WI38 (cell line): Measurements from ENCODE around the gene CBARP.

Experiments used
- H3K4me3 ChIP-seq: 2 replicates; pipeline ENCODE4 v1.5.1; 2011; ENCODE audit warnings: low read depth, mild to moderate bottlenecking, control low read depth, low read length
- TF ChIP-seq, protein P1 (sequence below): IDR thresholded peaks from 2 replicates; pipeline ENCODE4 v1.5.1; 2012; ENCODE audit warnings: low read depth, mild to moderate bottlenecking, control low read depth, low read length

Gene CBARP

GRCh38 chr19:1256646-1257474 lies 19.1 kb upstream of the CBARP start:
- H3K4me3 ChIP-seq = no peak overlapping the region
- TF ChIP-seq, protein P1, sequence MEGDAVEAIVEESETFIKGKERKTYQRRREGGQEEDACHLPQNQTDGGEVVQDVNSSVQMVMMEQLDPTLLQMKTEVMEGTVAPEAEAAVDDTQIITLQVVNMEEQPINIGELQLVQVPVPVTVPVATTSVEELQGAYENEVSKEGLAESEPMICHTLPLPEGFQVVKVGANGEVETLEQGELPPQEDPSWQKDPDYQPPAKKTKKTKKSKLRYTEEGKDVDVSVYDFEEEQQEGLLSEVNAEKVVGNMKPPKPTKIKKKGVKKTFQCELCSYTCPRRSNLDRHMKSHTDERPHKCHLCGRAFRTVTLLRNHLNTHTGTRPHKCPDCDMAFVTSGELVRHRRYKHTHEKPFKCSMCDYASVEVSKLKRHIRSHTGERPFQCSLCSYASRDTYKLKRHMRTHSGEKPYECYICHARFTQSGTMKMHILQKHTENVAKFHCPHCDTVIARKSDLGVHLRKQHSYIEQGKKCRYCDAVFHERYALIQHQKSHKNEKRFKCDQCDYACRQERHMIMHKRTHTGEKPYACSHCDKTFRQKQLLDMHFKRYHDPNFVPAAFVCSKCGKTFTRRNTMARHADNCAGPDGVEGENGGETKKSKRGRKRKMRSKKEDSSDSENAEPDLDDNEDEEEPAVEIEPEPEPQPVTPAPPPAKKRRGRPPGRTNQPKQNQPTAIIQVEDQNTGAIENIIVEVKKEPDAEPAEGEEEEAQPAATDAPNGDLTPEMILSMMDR = no peak

DNA sequence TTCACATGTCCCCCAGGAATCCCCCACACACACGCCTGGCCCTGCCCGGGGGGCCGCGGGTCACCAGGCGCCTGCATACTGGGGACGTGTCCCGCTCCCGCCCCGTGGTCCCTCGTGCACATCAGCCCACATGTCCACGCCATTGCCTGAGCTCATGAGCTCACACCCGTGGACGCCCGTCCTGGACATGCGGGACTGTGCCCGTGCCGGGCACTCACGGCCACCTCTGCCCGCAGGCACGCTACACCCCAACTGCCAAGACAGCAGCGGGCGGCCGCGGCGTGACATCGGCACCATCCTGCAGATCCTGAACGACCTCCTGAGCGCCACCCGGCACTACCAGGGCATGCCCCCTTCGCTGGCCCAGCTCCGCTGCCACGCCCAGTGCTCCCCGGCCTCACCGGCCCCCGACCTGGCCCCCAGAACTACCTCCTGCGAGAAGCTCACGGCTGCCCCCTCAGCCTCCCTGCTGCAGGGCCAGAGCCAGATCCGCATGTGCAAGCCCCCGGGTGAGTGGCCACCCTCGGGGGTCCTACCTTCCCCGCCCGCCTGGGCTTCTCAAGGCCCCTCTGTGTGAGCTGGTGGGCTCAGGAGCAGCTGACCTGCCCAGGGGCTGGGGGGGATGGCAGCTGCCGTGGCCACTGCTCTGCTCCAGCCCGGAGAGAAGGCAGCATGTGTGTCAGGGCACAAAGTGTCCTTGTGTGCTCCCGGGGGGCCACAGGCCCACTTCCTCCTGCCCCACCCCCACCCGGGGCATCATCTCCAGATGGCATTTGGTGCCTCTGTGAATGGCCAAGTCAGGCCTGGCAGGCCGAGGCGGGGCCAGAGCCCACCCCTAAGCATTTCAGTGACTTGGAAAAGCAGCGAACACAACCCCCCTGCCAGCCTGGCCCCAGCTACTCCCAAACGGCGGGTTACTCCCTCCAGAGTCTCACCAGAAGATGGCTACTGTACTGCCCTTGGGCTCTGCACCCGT lies 17.7 kb upstream of the CBARP start:
- no peak overlapping the region for H3K4me3 ChIP-seq
- TF ChIP-seq, protein P1 = no peak

DNA sequence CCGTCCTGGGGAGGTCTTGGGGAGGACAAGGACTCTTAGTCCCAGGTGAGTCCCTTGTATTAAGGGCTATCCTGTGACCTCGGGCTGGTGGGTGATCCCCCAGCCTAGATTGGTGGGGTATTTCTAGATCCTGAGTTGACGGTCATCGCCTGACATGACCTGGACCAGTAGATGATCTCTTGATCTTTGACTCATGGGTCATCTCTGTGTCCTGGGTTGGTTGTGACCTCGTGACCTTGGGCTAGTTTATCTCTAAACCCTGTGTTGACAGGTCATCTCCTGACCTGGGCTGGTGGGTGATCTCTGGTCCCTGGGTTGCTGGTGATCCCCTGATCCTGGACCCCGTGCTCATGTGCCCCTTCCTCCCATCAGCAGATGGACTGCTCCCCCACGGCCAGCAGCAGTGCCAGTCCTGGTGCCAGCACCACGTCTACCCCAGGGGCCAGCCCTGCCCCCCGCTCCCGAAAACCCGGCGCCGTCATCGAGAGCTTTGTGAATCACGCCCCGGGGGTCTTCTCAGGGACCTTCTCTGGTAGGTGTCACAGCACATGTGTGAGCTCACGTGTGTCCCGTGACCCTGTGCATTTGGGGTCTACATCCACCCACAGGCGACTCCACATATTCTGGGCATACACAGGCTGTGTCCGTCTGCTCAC lies 16.9 kb upstream of the CBARP start:
- no peak overlapping the region for H3K4me3 ChIP-seq

DNA sequence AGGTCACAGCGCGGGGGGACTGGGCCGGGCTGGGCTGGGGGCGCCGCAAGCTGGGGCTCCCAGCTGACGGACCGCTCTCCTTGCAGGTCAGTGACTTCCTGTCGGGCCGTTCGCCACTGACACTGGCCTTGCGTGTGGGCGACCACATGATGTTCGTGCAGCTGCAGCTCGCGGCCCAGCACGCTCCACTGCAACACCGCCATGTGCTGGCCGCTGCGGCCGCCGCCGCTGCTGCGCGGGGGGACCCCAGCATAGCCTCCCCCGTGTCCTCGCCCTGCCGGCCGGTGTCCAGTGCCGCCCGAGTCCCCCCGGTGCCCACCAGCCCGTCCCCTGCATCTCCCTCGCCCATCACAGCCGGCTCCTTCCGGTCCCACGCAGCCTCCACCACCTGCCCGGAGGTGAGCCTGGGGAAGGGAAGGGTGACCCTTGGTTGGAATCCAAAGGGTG lies 16.3 kb upstream of the CBARP start:
- TF ChIP-seq, protein P1 = no peak
- peak overlapping the region; percentile 89 for H3K4me3 ChIP-seq

More for the DNA sequence above, 16.9 kb upstream of the CBARP start:
- TF ChIP-seq, protein P1 = no peak

DNA sequence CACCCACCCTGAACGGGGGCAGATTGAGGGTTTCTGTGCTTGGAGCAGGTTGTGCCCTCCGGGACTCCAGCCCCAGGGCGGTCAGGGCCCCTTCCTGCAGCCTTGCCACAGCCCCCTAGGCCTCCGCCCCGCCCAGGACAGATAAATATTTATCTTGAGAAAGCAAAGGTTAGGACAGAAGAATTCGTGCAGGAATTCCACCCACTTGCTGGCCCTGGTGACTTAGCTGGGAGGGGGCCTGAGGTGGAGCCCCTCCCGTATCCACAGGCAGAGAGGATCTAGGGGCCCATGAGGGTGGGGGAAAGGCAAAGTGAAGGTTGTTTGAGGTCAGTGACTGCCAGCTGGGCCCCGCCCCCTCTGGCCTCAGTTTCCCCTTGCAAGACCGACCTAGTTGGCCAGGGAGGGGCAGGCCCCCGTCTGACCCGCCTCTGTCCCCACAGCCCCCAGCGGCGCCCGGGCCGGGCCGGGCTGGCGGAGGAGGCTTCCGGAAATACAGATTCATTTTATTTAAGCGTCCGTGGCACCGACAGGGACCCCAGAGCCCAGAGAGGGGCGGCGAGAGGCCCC lies 15.8 kb upstream of the CBARP start:
- TF ChIP-seq, protein P1 = no peak
- peak overlapping the region; percentile 89 for H3K4me3 ChIP-seq

DNA sequence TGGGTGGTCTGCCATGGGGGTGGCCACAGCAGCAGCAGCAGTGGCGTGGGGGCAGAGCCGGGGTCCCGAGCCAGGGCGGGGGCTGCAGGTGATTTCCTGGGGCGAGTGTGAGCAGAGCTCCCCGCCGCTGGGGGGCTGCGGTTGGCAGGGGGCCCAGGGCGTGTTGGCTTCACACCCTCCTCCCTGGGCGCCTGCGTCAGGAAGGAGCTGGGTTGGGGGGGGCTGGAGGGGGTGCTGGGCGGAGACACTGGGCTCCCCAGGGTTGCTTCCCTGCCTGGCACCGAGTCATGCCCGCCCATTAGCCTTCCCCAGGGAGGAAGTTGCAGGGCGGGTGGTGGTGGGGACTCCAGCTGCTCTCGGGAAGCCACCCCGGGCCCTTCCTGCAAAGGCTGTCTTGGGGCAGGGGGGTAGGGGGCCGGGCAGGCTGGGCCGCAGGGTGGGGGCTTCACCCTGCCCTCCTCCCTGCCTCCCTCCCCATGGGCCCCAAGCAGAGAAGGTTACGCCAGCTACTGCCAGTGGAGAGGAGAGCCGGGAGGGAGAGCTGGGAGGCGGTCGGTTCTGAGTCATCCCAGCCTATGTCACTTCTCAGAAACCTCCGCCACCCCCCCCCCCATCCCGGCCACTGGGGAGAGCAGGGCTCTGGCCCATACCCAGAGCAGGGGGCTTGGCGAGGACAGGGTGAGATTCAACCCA lies 15.2 kb upstream of the CBARP start:
- H3K4me3 ChIP-seq = peak overlapping the region; percentile 89
- TF ChIP-seq, protein P1 = no peak
